K562 (cell line): ENCODE results near the gene UBE2H. TPM values are rescaled to one million over a fixed set of nuclear protein-coding genes. Genes with fewer than 3 reads are reported as not detected.
A peak's percentile ranks its signal among the peaks of the same experiment; 100 is the strongest.

Experiments used
- CEBPB ChIP-seq: fragments of 450-650 bp; IDR thresholded peaks from 2 replicates; pipeline ENCODE4 v1.6.1; 2016; ENCODE audit warnings: missing genetic modification characterization, missing compliant biosample characterization
- DPF2 ChIP-seq: fragments of 450-650 bp; IDR thresholded peaks from 2 replicates; pipeline ENCODE4 v1.6.1; 2016
- EP400 ChIP-seq: fragments of 450-650 bp; IDR thresholded peaks from 2 replicates; pipeline ENCODE4 v1.6.1; 2017; ENCODE audit warnings: antibody characterized with exemption, mild to moderate bottlenecking, moderate library complexity
- ESRRA ChIP-seq: fragments of 450-650 bp; IDR thresholded peaks from 2 replicates; pipeline ENCODE4 v1.6.1; 2014; ENCODE audit warnings: low read depth, mild to moderate bottlenecking, moderate library complexity, borderline replicate concordance
- GABPB1 ChIP-seq: sonication (generic); formaldehyde crosslinking; IDR thresholded peaks from 2 replicates; pipeline ENCODE4 v1.8.0; 2022; ENCODE audit warnings: mild to moderate bottlenecking, missing genetic modification reagents
- KHSRP ChIP-seq: fragments of 450-650 bp; IDR thresholded peaks from 2 replicates; pipeline ENCODE4 v1.6.1; 2017
- KLF6 ChIP-seq: fragments of 250-450 bp; sonication (Bioruptor Pico); IDR thresholded peaks from 2 replicates; pipeline ENCODE4 v1.4.0; 2020; ENCODE audit warnings: mild to moderate bottlenecking, moderate library complexity, borderline replicate concordance
- MEIS2 ChIP-seq: fragments of 450-650 bp; IDR thresholded peaks from 2 replicates; pipeline ENCODE4 v1.6.1; 2014; ENCODE audit warnings: mild to moderate bottlenecking; ENCODE audit not compliant: partially characterized antibody
- NR2C2 ChIP-seq, 2 experiments: fragments of 200-800 bp in 1 of 2; sonication (Bioruptor generic) in 1 of 2; sonication (generic) in 1 of 2; formaldehyde crosslinking in 1 of 2; IDR thresholded peaks; 2 replicates each; pipeline versions ENCODE4 v1.6.1 to v1.8.0; 2016 to 2022; ENCODE audit warnings: mild to moderate bottlenecking in 1 of 2, missing compliant biosample characterization in 1 of 2, missing genetic modification characterization in 1 of 2, missing genetic modification reagents in 1 of 2
- OTX1 ChIP-seq: fragments of 450-650 bp; formaldehyde crosslinking; IDR thresholded peaks from 2 replicates; pipeline ENCODE4 v1.4.0; 2022; ENCODE audit warnings: mild to moderate bottlenecking
- RBM25 ChIP-seq: fragments of 200-400 bp; formaldehyde crosslinking; IDR thresholded peaks from 2 replicates; pipeline ENCODE4 v1.6.1; 2018; ENCODE audit warnings: low read length, low read depth, moderate library complexity; ENCODE audit not compliant: severe bottlenecking
- ZNF174 ChIP-seq: fragments of 250-450 bp; sonication (Bioruptor Pico); IDR thresholded peaks from 2 replicates; pipeline ENCODE4 v1.4.0; 2020; ENCODE audit warnings: mild to moderate bottlenecking
- polyA plus RNA-seq, 8 experiments: library from polyadenylated mRNA; depleted of rRNA in 4 of 8; stranded (reverse) in 5 of 8; unstranded in 3 of 8; fragments of >200 nt; fragmentation: Nextera tagmentation in 2 of 8; fragmentation: Illumina TruSeq in 1 of 8; extraction: Ambion mirVana in 2 of 8; extraction: Trizol in 1 of 8; gene quantifications; 2 replicates each; pipeline versions ENCODE4 v1.2.1 to v1.2.3, GENCODE V29; 2011 to 2014; ENCODE audit warnings: inconsistent platforms in 1 of 8, missing spikeins in 1 of 8
- total RNA-seq, 7 experiments: library from RNA; depleted of rRNA in 6 of 7; stranded (reverse); fragments of >200 nt in 6 of 7; fragmentation: Illumina TruSeq in 2 of 7; extraction: Trizol in 2 of 7; gene quantifications; 2 replicates each; pipeline versions ENCODE4 v1.2.1 to v1.2.3, GENCODE V29; 2011 to 2021; ENCODE audit warnings: low replicate concordance in 1 of 7
- TF ChIP-seq, protein P1 (sequence below): fragments of 250-450 bp; sonication (Bioruptor Pico); IDR thresholded peaks from 2 replicates; pipeline ENCODE4 v1.4.0; 2020; ENCODE audit warnings: borderline replicate concordance
- TF ChIP-seq, protein P2 (sequence below): IDR thresholded peaks from 2 replicates; pipeline ENCODE4 v1.6.1; 2016; ENCODE audit warnings: missing genetic modification characterization, missing compliant biosample characterization
- TF ChIP-seq, protein P3 (sequence below), 3 experiments: fragments of 200-800 bp in 1 of 3; sonication (Bioruptor generic) in 1 of 3; sonication (generic) in 1 of 3; formaldehyde crosslinking in 1 of 3; IDR thresholded peaks; 2 replicates each; pipeline versions ENCODE4 v1.6.1 to v1.8.0; 2016 to 2022; ENCODE audit warnings: mild to moderate bottlenecking in 2 of 3, missing compliant biosample characterization in 2 of 3, missing genetic modification characterization in 2 of 3, missing genetic modification reagents in 1 of 3
- TF ChIP-seq, protein P4 (sequence below), 2 experiments: fragments of 450-650 bp; IDR thresholded peaks; 2 replicates each; pipeline ENCODE4 v1.6.1; 2018; ENCODE audit warnings: mild to moderate bottlenecking in 2 of 2, low read depth in 1 of 2; ENCODE audit not compliant: partially characterized antibody in 2 of 2
- TF ChIP-seq, protein P5 (sequence below): sonication (generic); formaldehyde crosslinking; IDR thresholded peaks from 2 replicates; pipeline ENCODE4 v1.9.0; 2022; ENCODE audit warnings: mild to moderate bottlenecking, missing genetic modification reagents

UBE2H gene
- total and polyA plus RNA-seq, 9 of the 15 experiments (the other 6 are each of a cell fraction or from before 2014, with no cell fraction given), result 6.3 to 33.0 (median 13.3) TPM

DNA sequence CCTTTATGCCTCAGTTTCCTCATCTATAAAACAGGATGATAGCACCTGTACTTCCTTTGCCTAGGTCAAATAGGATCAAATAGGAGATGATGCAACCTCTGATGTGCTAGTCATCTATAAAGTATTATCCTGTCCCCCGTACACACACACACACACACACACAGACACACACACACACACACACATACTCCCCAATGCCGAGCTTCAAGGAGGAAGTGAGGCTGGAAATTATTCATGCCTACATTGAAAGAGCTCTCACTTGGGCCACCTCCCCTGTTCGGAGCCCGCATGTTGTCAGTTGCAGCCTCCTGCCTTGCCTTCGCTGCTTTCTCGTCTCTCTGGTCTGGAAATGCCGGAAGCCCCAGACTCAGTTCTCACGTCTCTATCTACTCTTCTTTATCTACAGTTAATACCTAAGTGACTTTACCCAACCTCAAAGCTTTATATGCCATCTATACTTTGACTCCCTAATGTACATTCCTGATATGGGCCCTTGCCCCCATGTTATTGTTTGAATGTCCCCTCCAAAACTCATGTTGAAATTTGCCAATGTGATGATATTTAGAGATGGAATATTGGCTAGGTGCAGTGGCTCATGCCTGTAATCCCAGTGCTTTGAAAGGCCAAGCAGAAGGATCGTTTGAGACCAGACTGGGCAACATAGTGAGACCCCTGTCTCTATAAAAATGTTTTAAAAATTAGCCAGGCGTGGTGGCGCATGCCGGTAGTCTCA is 6.9 kb upstream of the UBE2H start (continued):
- TF ChIP-seq DPF2 (peak; percentile 37), RBM25 (no peak), ZNF174 (no peak), CEBPB (peak; percentile 72), NR2C2 (CRISPR knock-in tag; IDR thresholded peaks at IDR 0.05) (0 out of 2 replicates have a peak, but pooled peaks have one; percentile 18), NR2C2 (tag; IDR thresholded peaks at IDR 0.05) (no peak), KHSRP (no peak), EP400 (peak; percentile 7), MEIS2 (peak; percentile 14), ESRRA (no peak), KLF6 (0 out of 2 replicates have a peak, but pooled peaks have one; percentile 7), OTX1 (CRISPR knock-in tag) (peak; percentile 75; the same call in 1 of the 2 replicates), GABPB1 (CRISPR knock-in tag) (peak; percentile 43; the same call in 1 of the 2 replicates)
- TF ChIP-seq, protein P1, sequence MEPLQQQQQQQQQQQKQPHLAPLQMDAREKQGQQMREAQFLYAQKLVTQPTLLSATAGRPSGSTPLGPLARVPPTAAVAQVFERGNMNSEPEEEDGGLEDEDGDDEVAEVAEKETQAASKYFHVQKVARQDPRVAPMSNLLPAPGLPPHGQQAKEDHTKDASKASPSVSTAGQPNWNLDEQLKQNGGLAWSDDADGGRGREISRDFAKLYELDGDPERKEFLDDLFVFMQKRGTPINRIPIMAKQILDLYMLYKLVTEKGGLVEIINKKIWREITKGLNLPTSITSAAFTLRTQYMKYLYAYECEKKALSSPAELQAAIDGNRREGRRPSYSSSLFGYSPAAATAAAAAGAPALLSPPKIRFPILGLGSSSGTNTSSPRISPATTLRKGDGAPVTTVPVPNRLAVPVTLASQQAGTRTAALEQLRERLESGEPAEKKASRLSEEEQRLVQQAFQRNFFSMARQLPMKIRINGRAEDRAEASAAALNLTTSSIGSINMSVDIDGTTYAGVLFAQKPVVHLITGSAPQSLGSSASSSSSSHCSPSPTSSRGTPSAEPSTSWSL (CRISPR knock-in tag), result no peak
- TF ChIP-seq, protein P2, sequence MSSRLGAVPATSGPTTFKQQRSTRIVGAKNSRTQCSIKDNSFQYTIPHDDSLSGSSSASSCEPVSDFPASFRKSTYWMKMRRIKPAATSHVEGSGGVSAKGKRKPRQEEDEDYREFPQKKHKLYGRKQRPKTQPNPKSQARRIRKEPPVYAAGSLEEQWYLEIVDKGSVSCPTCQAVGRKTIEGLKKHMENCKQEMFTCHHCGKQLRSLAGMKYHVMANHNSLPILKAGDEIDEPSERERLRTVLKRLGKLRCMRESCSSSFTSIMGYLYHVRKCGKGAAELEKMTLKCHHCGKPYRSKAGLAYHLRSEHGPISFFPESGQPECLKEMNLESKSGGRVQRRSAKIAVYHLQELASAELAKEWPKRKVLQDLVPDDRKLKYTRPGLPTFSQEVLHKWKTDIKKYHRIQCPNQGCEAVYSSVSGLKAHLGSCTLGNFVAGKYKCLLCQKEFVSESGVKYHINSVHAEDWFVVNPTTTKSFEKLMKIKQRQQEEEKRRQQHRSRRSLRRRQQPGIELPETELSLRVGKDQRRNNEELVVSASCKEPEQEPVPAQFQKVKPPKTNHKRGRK (tag), result no peak
- TF ChIP-seq, protein P3, sequence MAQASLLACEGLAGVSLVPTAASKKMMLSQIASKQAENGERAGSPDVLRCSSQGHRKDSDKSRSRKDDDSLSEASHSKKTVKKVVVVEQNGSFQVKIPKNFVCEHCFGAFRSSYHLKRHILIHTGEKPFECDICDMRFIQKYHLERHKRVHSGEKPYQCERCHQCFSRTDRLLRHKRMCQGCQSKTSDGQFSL (CRISPR knock-in tag; IDR thresholded peaks at IDR 0.05), result no peak
- TF ChIP-seq, protein P3 (tag; IDR thresholded peaks at IDR 0.05), result 0 out of 4 replicates have a peak, but pooled peaks of 1 of the 2 experiments have one; percentile 38
- TF ChIP-seq, protein P4, sequence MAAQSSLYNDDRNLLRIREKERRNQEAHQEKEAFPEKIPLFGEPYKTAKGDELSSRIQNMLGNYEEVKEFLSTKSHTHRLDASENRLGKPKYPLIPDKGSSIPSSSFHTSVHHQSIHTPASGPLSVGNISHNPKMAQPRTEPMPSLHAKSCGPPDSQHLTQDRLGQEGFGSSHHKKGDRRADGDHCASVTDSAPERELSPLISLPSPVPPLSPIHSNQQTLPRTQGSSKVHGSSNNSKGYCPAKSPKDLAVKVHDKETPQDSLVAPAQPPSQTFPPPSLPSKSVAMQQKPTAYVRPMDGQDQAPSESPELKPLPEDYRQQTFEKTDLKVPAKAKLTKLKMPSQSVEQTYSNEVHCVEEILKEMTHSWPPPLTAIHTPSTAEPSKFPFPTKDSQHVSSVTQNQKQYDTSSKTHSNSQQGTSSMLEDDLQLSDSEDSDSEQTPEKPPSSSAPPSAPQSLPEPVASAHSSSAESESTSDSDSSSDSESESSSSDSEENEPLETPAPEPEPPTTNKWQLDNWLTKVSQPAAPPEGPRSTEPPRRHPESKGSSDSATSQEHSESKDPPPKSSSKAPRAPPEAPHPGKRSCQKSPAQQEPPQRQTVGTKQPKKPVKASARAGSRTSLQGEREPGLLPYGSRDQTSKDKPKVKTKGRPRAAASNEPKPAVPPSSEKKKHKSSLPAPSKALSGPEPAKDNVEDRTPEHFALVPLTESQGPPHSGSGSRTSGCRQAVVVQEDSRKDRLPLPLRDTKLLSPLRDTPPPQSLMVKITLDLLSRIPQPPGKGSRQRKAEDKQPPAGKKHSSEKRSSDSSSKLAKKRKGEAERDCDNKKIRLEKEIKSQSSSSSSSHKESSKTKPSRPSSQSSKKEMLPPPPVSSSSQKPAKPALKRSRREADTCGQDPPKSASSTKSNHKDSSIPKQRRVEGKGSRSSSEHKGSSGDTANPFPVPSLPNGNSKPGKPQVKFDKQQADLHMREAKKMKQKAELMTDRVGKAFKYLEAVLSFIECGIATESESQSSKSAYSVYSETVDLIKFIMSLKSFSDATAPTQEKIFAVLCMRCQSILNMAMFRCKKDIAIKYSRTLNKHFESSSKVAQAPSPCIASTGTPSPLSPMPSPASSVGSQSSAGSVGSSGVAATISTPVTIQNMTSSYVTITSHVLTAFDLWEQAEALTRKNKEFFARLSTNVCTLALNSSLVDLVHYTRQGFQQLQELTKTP (IDR thresholded peaks at IDR 0.05; ENCODE audit: low read depth in 1 of 2, partially characterized antibody in 2 of 2), result peak in 1 of 2 experiments; percentile 42
- TF ChIP-seq, protein P5, sequence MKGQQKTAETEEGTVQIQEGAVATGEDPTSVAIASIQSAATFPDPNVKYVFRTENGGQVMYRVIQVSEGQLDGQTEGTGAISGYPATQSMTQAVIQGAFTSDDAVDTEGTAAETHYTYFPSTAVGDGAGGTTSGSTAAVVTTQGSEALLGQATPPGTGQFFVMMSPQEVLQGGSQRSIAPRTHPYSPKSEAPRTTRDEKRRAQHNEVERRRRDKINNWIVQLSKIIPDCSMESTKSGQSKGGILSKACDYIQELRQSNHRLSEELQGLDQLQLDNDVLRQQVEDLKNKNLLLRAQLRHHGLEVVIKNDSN (CRISPR knock-in tag), result no peak
